ENCODE results near the gene MRM3. TPM values are rescaled to one million over a fixed set of nuclear protein-coding genes. Genes with fewer than 3 reads are reported as not detected.

The MRM3 gene
- total and polyA plus RNA-seq, 2 of the 4 experiments (the other 2 are of a cell fraction), result 9.0 to 15.2 TPM

- Histone ChIP-seq H3K23ac (ENCODE audit: low read depth, low read length) (no peak overlapping the region), H3K56ac (ENCODE audit: extremely low read depth, insufficient read depth, low read length) (no peak overlapping the region), H4K91ac (ENCODE audit: insufficient read depth, low read depth, low read length) (no peak overlapping the region), H2AK9ac (replicated peaks; ENCODE audit: low read depth, low read length, poor library complexity) (no peak overlapping the region), H3K9ac (ENCODE audit: low read depth, low read length) (no peak overlapping the region), H3K4me1 (ENCODE audit: control insufficient read depth, insufficient read depth, low read length) (no peaks in the 10 kb centered on the region), H4K5ac (ENCODE audit: low read depth, low read length) (no peak overlapping the region), H2BK5ac (ENCODE audit: low read depth, low read length, poor library complexity, severe bottlenecking) (no peak overlapping the region), H2BK20ac (ENCODE audit: low read depth, low read length) (no peak overlapping the region), H2BK15ac (ENCODE audit: low read depth, low read length) (no peak overlapping the region), H3K9me3 (ENCODE audit: control insufficient read depth, insufficient read depth, low read length) (no peaks in the 10 kb centered on the region), H3K4me2 (ENCODE audit: low read depth, low read length) (no peak overlapping the region), H2AFZ (replicated peaks; ENCODE audit: low read length, poor library complexity) (no peak overlapping the region), H2BK120ac (ENCODE audit: low read depth, low read length) (no peak overlapping the region), H3K4me3 (ENCODE audit: insufficient read depth, low read depth, low read length) (no peak overlapping the region), H2AK5ac (ENCODE audit: low read depth, low read length) (no peak overlapping the region), H3K4ac (ENCODE audit: low read depth, low read length) (no peak overlapping the region), H3K79me1 (ENCODE audit: low read depth in 1 of 2, low read length in 2 of 2) (peaks cover 13 to 34% of the 10 kb centered on the region in 2 experiments; a peak in 3 of 4 replicates), H4K20me1 (ENCODE audit: insufficient read depth, low read length) (peaks cover 39% of the 10 kb centered on the region), H3K36me3 (ENCODE audit: control insufficient read depth, insufficient read depth, low read length) (peaks cover 26% of the 10 kb centered on the region), H3K18ac (ENCODE audit: low read depth, low read length) (no peak overlapping the region), H3K14ac (replicated peaks; ENCODE audit: low read depth, low read length) (no peak overlapping the region), H3K27ac (ENCODE audit: insufficient read depth, low read length) (no peak overlapping the region), H4K8ac (ENCODE audit: low read depth in 2 of 2, low read length in 2 of 2) (no peak overlapping the region), H3K27me3 (ENCODE audit: control insufficient read depth, insufficient read depth, low read length) (no peaks in the 10 kb centered on the region), H3K9me1 (ENCODE audit: insufficient read depth, low read length) (peaks cover 2% of the 10 kb centered on the region; the same call in 1 of the 2 replicates)
- CTCF ChIA-PET, result no interaction called here
- dilution Hi-C loops (cut with HindIII; ENCODE audit: low sequenced_read_pairs, unreplicated experiment), result no loop called here
- DNase-seq (no peak), ATAC-seq (ENCODE audit: low read depth) (no peak)
- no peak for TF ChIP-seq RFX5 (IDR thresholded peaks at IDR 0.05; ENCODE audit: low read depth, low read length)
- TF ChIP-seq ELK1 (IDR thresholded peaks at IDR 0.05; ENCODE audit: borderline replicate concordance, low read depth, low read length), result no peak
- no peak for TF ChIP-seq POLR2A (IDR thresholded peaks at IDR 0.05; ENCODE audit: low read depth, low read length)
- TF ChIP-seq MXI1 (IDR thresholded peaks at IDR 0.05; ENCODE audit: borderline replicate concordance, low read depth, low read length), result no peak
- TF ChIP-seq, protein P1, sequence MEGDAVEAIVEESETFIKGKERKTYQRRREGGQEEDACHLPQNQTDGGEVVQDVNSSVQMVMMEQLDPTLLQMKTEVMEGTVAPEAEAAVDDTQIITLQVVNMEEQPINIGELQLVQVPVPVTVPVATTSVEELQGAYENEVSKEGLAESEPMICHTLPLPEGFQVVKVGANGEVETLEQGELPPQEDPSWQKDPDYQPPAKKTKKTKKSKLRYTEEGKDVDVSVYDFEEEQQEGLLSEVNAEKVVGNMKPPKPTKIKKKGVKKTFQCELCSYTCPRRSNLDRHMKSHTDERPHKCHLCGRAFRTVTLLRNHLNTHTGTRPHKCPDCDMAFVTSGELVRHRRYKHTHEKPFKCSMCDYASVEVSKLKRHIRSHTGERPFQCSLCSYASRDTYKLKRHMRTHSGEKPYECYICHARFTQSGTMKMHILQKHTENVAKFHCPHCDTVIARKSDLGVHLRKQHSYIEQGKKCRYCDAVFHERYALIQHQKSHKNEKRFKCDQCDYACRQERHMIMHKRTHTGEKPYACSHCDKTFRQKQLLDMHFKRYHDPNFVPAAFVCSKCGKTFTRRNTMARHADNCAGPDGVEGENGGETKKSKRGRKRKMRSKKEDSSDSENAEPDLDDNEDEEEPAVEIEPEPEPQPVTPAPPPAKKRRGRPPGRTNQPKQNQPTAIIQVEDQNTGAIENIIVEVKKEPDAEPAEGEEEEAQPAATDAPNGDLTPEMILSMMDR (conservative IDR thresholded peaks at IDR 0.05; ENCODE audit: low read depth, low read length), result no peak
- no peak for TF ChIP-seq RCOR1 (IDR thresholded peaks at IDR 0.05; ENCODE audit: insufficient replicate concordance, low read length)
- TF ChIP-seq MAZ (IDR thresholded peaks at IDR 0.05; ENCODE audit: borderline replicate concordance, low read depth, low read length), result no peak
- no peak for TF ChIP-seq RAD21 (IDR thresholded peaks at IDR 0.05; ENCODE audit: low read length)
- TF ChIP-seq FOS (IDR thresholded peaks at IDR 0.05; ENCODE audit: low read depth, low read length), result no peak
- TF ChIP-seq BHLHE40 (IDR thresholded peaks at IDR 0.05; ENCODE audit: low read depth, low read length), result no peak
- no peak for TF ChIP-seq MAFK (IDR thresholded peaks at IDR 0.05; ENCODE audit: low read depth, low read length)
- no peak for TF ChIP-seq NFE2L2 (IDR thresholded peaks at IDR 0.05; ENCODE audit: low read depth, low read length)
- no peak for TF ChIP-seq SMC3 (IDR thresholded peaks at IDR 0.05; ENCODE audit: low read depth, low read length)
- no peak for TF ChIP-seq CEBPB (IDR thresholded peaks at IDR 0.05; ENCODE audit: low read depth, low read length)
- TF ChIP-seq USF2 (IDR thresholded peaks at IDR 0.05; ENCODE audit: low read depth, low read length), result no peak
- no peak for TF ChIP-seq CHD1 (IDR thresholded peaks at IDR 0.05; ENCODE audit: low read depth, low read length)
- BruUV-seq (replicated peaks), result no TSS peak
- 79% methylated on average over 2 of the region's 5 CpGs; no CpG with 5 or more reads in 1 of the 2 experiments for WGBS, 2 experiments (ENCODE audit: extremely low coverage in 2 of 2, insufficient read length in 1 of 2)
- intact Hi-C loops (cut with micrococcal nuclease), result no loop called here
- in situ Hi-C loops (cut with MboI; ENCODE audit: low sequenced_read_pairs), result no loop called here
- POLR2A ChIA-PET (ENCODE audit: unreplicated experiment), result no interaction called here
Observed at GRCh38 chr17:828761-829160, 46.6 kb downstream of the MRM3 start.

Measured in IMR-90 (cell line).